Mucosa of stomach (tissue), 1 donor: ENCODE measurements around the gene WDR73.

Source experiments
- H3K27me3 ChIP-seq: one replicate; pipeline ENCODE4 v1.7.0; 2013; ENCODE audit warnings: mild to moderate bottlenecking, low read length; ENCODE audit not compliant: control insufficient read depth, insufficient read depth
- H3K36me3 ChIP-seq: one replicate; pipeline ENCODE4 v1.7.0; 2013; ENCODE audit warnings: low read length; ENCODE audit not compliant: control insufficient read depth, insufficient read depth
- H3K4me1 ChIP-seq: one replicate; pipeline ENCODE4 v1.7.0; 2013; ENCODE audit warnings: mild to moderate bottlenecking, low read length; ENCODE audit not compliant: control insufficient read depth, insufficient read depth
- H3K4me3 ChIP-seq: one replicate; pipeline ENCODE4 v1.7.0; 2013; ENCODE audit warnings: low read length
- H3K9ac ChIP-seq: one replicate; pipeline ENCODE4 v1.7.0; 2013; ENCODE audit warnings: mild to moderate bottlenecking, low read length, moderate library complexity
- H3K9me3 ChIP-seq: one replicate; pipeline ENCODE4 v1.7.0; 2013; ENCODE audit warnings: mild to moderate bottlenecking, low read length, moderate library complexity; ENCODE audit not compliant: control insufficient read depth
- donor health status: Pancreatic carcinoma.

WDR73 gene

GRCh38 chr15:84604826-84605553 is 49.1 kb downstream of the WDR73 start:
- Histone ChIP-seq H3K36me3 (no peaks in the 10 kb centered on the region), H3K4me3 (no peak overlapping the region), H3K27me3 (no peaks in the 10 kb centered on the region), H3K9me3 (no peaks in the 10 kb centered on the region), H3K4me1 (peaks cover 37% of the 10 kb centered on the region), H3K9ac (no peak overlapping the region)

GRCh38 chr15:84603630-84604379 is 50.3 kb downstream of the WDR73 start:
- no peaks in the 10 kb centered on the region for H3K27me3 ChIP-seq
- H3K4me1 ChIP-seq: peaks cover 41% of the 10 kb centered on the region
- H3K9me3 ChIP-seq: no peaks in the 10 kb centered on the region
- no peak overlapping the region for H3K9ac ChIP-seq
- H3K4me3 ChIP-seq: no peak overlapping the region
- H3K36me3 ChIP-seq: no peaks in the 10 kb centered on the region

GRCh38 chr15:84601555-84601838 is 52.6 kb downstream of the WDR73 start:
- peaks cover 27% of the 10 kb centered on the region for H3K4me1 ChIP-seq

GRCh38 chr15:84600687-84601554 is 53.2 kb downstream of the WDR73 start, which contains the start of gene ZSCAN2:
Gene ZSCAN2 (plus strand): TSS chr15:84601009. CDS start chr15:84603928, 2,919 bp downstream.
- Histone ChIP-seq H3K9me3 (no peaks in the 10 kb centered on the region), H3K27me3 (no peaks in the 10 kb centered on the region), H3K4me3 (peak within 1 kb of the TSS; percentile 100), H3K9ac (peak within 1 kb of the TSS; percentile 85), H3K4me1 (peaks cover 22% of the 10 kb centered on the region), H3K36me3 (no peaks in the 10 kb centered on the region)

More at GRCh38 chr15:84601555-84601838, 52.6 kb downstream of the WDR73 start:
- Histone ChIP-seq H3K9ac (peak overlapping the region; percentile 85), H3K9me3 (no peaks in the 10 kb centered on the region), H3K27me3 (no peaks in the 10 kb centered on the region), H3K36me3 (no peaks in the 10 kb centered on the region), H3K4me3 (peak overlapping the region; percentile 100)

GRCh38 chr15:84600331-84600686 is 53.8 kb downstream of the WDR73 start:
- Histone ChIP-seq H3K9me3 (no peaks in the 10 kb centered on the region), H3K4me3 (peak overlapping the region; percentile 100), H3K9ac (peak overlapping the region; percentile 85), H3K36me3 (no peaks in the 10 kb centered on the region), H3K27me3 (no peaks in the 10 kb centered on the region), H3K4me1 (peaks cover 18% of the 10 kb centered on the region)

GRCh38 chr15:84599906-84600305 is 54.2 kb downstream of the WDR73 start:
- H3K4me3 ChIP-seq: no peak overlapping the region
- peaks cover 15% of the 10 kb centered on the region for H3K4me1 ChIP-seq
- H3K27me3 ChIP-seq: no peaks in the 10 kb centered on the region
- no peaks in the 10 kb centered on the region for H3K36me3 ChIP-seq
- no peak overlapping the region for H3K9ac ChIP-seq
- no peaks in the 10 kb centered on the region for H3K9me3 ChIP-seq

GRCh38 chr15:84598993-84599392 is 55.1 kb downstream of the WDR73 start:
- Histone ChIP-seq H3K9me3 (no peaks in the 10 kb centered on the region), H3K4me3 (no peak overlapping the region), H3K36me3 (no peaks in the 10 kb centered on the region), H3K27me3 (no peaks in the 10 kb centered on the region), H3K9ac (no peak overlapping the region), H3K4me1 (peaks cover 15% of the 10 kb centered on the region)

GRCh38 chr15:84598250-84598649 is 55.8 kb downstream of the WDR73 start:
- Histone ChIP-seq H3K9ac (no peak overlapping the region), H3K4me3 (no peak overlapping the region), H3K36me3 (no peaks in the 10 kb centered on the region), H3K27me3 (no peaks in the 10 kb centered on the region), H3K9me3 (no peaks in the 10 kb centered on the region), H3K4me1 (peaks cover 15% of the 10 kb centered on the region)

- H3K9me3 ChIP-seq: no peaks in the 10 kb centered on the region
- no peaks in the 10 kb centered on the region for H3K36me3 ChIP-seq
- H3K4me1 ChIP-seq: peaks cover 15% of the 10 kb centered on the region
- no peaks in the 10 kb centered on the region for H3K27me3 ChIP-seq
- no peak overlapping the region for H3K4me3 ChIP-seq
- H3K9ac ChIP-seq: no peak overlapping the region
These were observed 56.8 kb downstream of the WDR73 start for GRCh38 chr15:84597296-84597695.

GRCh38 chr15:84595660-84596059 is 58.4 kb downstream of the WDR73 start:
- Histone ChIP-seq H3K9me3 (no peaks in the 10 kb centered on the region), H3K4me3 (no peak overlapping the region), H3K9ac (no peak overlapping the region), H3K4me1 (peaks cover 5% of the 10 kb centered on the region), H3K27me3 (no peaks in the 10 kb centered on the region), H3K36me3 (no peaks in the 10 kb centered on the region)

GRCh38 chr15:84594617-84595290 is 59.3 kb downstream of the WDR73 start:
- peaks cover 2% of the 10 kb centered on the region for H3K4me1 ChIP-seq
- H3K9me3 ChIP-seq: no peaks in the 10 kb centered on the region
- H3K9ac ChIP-seq: no peak overlapping the region
- H3K36me3 ChIP-seq: no peaks in the 10 kb centered on the region
- H3K27me3 ChIP-seq: no peaks in the 10 kb centered on the region
- H3K4me3 ChIP-seq: no peak overlapping the region
